Caco-2 (cell line): Measurements from ENCODE around the gene LRRC10B. TPM values are rescaled to one million over a fixed set of nuclear protein-coding genes. Genes with fewer than 3 reads are reported as not detected.

Experiments
- BruUV-seq: library from RNA; stranded (reverse); fragments of 400-500 nt; replicated peaks from 2 replicates; lab custom pipeline; 2021; lab: Mats Ljungman, UMichigan
- CTCF ChIA-PET: fragments of 300-600 bp; sonication (Branson Sonifier 250); formaldehyde crosslinking; loops from one replicate; lab custom pipeline; 2022; ENCODE audit warnings: antibody characterized with exemption; lab: Charles Lee
- POLR2A ChIA-PET: fragments of 300-600 bp; sonication (Branson Sonifier 250); formaldehyde crosslinking; loops from one replicate; lab custom pipeline; 2022; ENCODE audit warnings: antibody characterized with exemption; lab: Charles Lee
- DNase-seq, 2 experiments: peaks; one replicate each; pipeline versions ENCODE4 v3.0.0 to v3.0.0-alpha.2; 2020 to 2022
- H3K27me3 ChIP-seq: replicated peaks from 2 replicates; pipeline ENCODE4 v1.6.0; 2011; ENCODE audit warnings: low read length; ENCODE audit not compliant: control insufficient read depth, insufficient read depth
- H3K36me3 ChIP-seq: 2 replicates; pipeline ENCODE4 v1.5.1; 2011; ENCODE audit warnings: low read length; ENCODE audit not compliant: control insufficient read depth, insufficient read depth
- H3K4me1 ChIP-seq: fragments of 250-450 bp; sonication (Bioruptor Pico); 2 replicates; pipeline ENCODE4 v1.5.1; 2020; ENCODE audit warnings: mild to moderate bottlenecking
- H3K4me3 ChIP-seq: 2 replicates; pipeline ENCODE4 v1.5.1; 2011; ENCODE audit warnings: low read depth, mild to moderate bottlenecking, control low read depth, low read length
- H3K9me3 ChIP-seq: fragments of 250-450 bp; sonication (Bioruptor Pico); 2 replicates; pipeline ENCODE4 v1.5.1; 2020; ENCODE audit warnings: mild to moderate bottlenecking, moderate library complexity
- H3K27ac Mint-ChIP-seq: one replicate; pipeline ENCODE4 v1.8.0; 2022; ENCODE audit warnings: mixed read lengths; ENCODE audit not compliant: unreplicated experiment
- H3K27me3 Mint-ChIP-seq: one replicate; pipeline ENCODE4 v1.8.0; 2022; ENCODE audit warnings: mixed read lengths; ENCODE audit not compliant: insufficient read depth, unreplicated experiment
- H3K36me3 Mint-ChIP-seq: one replicate; pipeline ENCODE4 v1.8.0; 2022; ENCODE audit warnings: mild to moderate bottlenecking, mixed read lengths; ENCODE audit not compliant: insufficient read depth, unreplicated experiment
- H3K4me1 Mint-ChIP-seq: one replicate; pipeline ENCODE4 v1.8.0; 2022; ENCODE audit warnings: low read depth, mixed read lengths; ENCODE audit not compliant: unreplicated experiment
- H3K4me3 Mint-ChIP-seq: one replicate; pipeline ENCODE4 v1.8.0; 2022; ENCODE audit warnings: mild to moderate bottlenecking, moderate library complexity, mixed read lengths; ENCODE audit not compliant: unreplicated experiment
- H3K9me3 Mint-ChIP-seq: one replicate; pipeline ENCODE4 v1.8.0; 2022; ENCODE audit warnings: mixed read lengths; ENCODE audit not compliant: unreplicated experiment
- CTCF ChIP-seq, 2 experiments: fragments of 200-600 bp in 1 of 2; IDR thresholded peaks; 1 replicate in 1 of 2; 2 replicates in 1 of 2; pipeline versions ENCODE4 v1.5.1 to v1.8.0; 2011 to 2022; ENCODE audit warnings: antibody characterized with exemption in 1 of 2, control low read depth in 1 of 2, inconsistent platforms in 1 of 2, low read depth in 1 of 2, low read length in 1 of 2, mild to moderate bottlenecking in 1 of 2, moderate library complexity in 1 of 2; ENCODE audit not compliant: insufficient read depth in 1 of 2, severe bottlenecking in 1 of 2, unreplicated experiment in 1 of 2
- intact Hi-C: fragments of 100-400 bp; cut with micrococcal nuclease; formaldehyde crosslinking; loops from one replicate; pipeline ENCODE4 v1.10.0; 2022; ENCODE audit not compliant: unreplicated experiment
- total RNA-seq: library from RNA; stranded (reverse); gene quantifications from 2 replicates; pipeline ENCODE4 v1.2.3, GENCODE V29; 2022

LRRC10B gene
- total RNA-seq, 1 experiment from 2014 or later: 0.34 TPM

- Histone ChIP-seq H3K27me3 (no peaks in the 10 kb centered on the region), H3K4me3 (no peak overlapping the region), H3K4me1 (no peaks in the 10 kb centered on the region), H3K9me3 (no peaks in the 10 kb centered on the region), H3K36me3 (no peaks in the 10 kb centered on the region)
- no TSS peak for BruUV-seq
- Mint-ChIP-seq H3K4me1 (no peaks in the 10 kb centered on the region), H3K4me3 (no peak overlapping the region), H3K27me3 (no peaks in the 10 kb centered on the region), H3K36me3 (no peaks in the 10 kb centered on the region), H3K9me3 (no peaks in the 10 kb centered on the region), H3K27ac (no peak overlapping the region)
- intact Hi-C loops: no loop called here
- no peak for DNase-seq
- ChIA-PET CTCF (no interaction called here), POLR2A (interaction anchor here (0.6 kb wide), 1 partner anchor 12 kb away, joined by 5 read pairs; no protein-coding TSS in a partner anchor)
- no peak for TF ChIP-seq CTCF (IDR thresholded peaks at IDR 0.05; ENCODE audit: insufficient read depth in 1 of 2, low read depth in 1 of 2, low read length in 1 of 2, severe bottlenecking in 1 of 2, unreplicated experiment in 1 of 2)
These were observed 11.1 kb upstream of the LRRC10B start for GRCh38 chr11:61497473-61497872.

DNA sequence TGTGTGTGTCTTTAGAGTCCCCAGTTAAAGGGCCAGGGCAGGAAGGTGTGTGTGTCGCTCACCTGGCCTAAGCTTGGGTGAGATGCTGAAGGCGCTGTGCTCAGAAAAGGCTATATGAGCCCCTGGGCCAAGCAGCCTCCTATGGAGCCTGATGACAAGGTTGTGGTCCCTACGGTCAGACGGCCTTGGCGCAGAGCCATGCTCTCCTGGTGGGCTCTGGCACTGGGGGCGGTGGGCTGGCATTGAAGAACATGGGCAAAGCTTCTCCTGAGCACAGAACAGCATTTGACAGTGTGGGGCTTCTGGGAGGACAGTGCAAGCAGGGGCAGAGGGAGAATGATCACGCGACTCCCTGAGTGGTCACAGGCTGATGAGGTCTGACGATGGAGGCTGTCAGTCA, 10.7 kb upstream of the LRRC10B start:
- H3K27me3 Mint-ChIP-seq: no peaks in the 10 kb centered on the region
- Histone ChIP-seq H3K9me3 (no peaks in the 10 kb centered on the region), H3K4me3 (no peak overlapping the region), H3K27me3 (no peaks in the 10 kb centered on the region), H3K36me3 (no peaks in the 10 kb centered on the region), H3K4me1 (no peaks in the 10 kb centered on the region)
- H3K27ac Mint-ChIP-seq: no peak overlapping the region
- CTCF ChIA-PET: no interaction called here
- H3K4me3 Mint-ChIP-seq: no peak overlapping the region
- POLR2A ChIA-PET: interaction anchor here (0.6 kb wide), 1 partner anchor 11 kb away, joined by 5 read pairs; no protein-coding TSS in a partner anchor
- no peak for DNase-seq
- TF ChIP-seq CTCF (IDR thresholded peaks at IDR 0.05; ENCODE audit: insufficient read depth in 1 of 2, low read depth in 1 of 2, low read length in 1 of 2, severe bottlenecking in 1 of 2, unreplicated experiment in 1 of 2): no peak
- no peaks in the 10 kb centered on the region for H3K9me3 Mint-ChIP-seq
- no peaks in the 10 kb centered on the region for H3K36me3 Mint-ChIP-seq
- no peaks in the 10 kb centered on the region for H3K4me1 Mint-ChIP-seq
- intact Hi-C loops: no loop called here
- no TSS peak for BruUV-seq

DNA sequence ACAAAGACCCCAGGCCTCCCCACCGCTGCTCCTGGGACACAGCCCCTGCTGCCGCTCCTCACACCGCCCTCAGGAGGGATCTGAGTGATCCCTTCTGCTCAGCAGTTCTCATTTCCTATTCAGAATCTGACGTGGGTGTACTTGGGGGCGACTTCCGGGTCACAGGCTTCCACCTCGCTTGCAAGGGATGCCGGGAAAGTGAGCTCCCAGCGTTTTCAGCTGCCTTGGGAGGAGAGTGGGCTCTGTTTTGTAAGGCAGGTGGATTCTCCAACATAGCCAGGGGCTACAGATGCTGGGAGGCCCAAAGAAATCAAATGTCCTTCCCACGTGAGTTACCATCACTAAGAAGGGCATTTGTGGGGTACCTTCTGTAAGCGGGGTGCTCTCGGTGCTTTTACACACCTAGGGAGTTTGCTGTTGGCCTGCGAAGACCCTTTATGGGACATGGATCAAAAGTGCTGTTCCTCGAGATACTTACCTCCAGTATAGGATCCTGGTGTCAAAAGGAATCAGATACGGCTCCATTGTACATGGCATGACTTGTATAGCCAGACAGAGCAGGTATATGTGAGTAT, 9.7 kb upstream of the LRRC10B start:
- Mint-ChIP-seq H3K9me3 (no peaks in the 10 kb centered on the region), H3K36me3 (no peaks in the 10 kb centered on the region), H3K27ac (no peak overlapping the region), H3K4me3 (no peak overlapping the region), H3K4me1 (no peaks in the 10 kb centered on the region), H3K27me3 (no peaks in the 10 kb centered on the region)
- BruUV-seq: no TSS peak
- DNase-seq: no peak
- Histone ChIP-seq H3K4me3 (no peak overlapping the region), H3K27me3 (no peaks in the 10 kb centered on the region), H3K36me3 (no peaks in the 10 kb centered on the region), H3K9me3 (no peaks in the 10 kb centered on the region), H3K4me1 (no peaks in the 10 kb centered on the region)
- ChIA-PET POLR2A (no interaction called here), CTCF (no interaction called here)
- no peak for TF ChIP-seq CTCF (IDR thresholded peaks at IDR 0.05; ENCODE audit: insufficient read depth in 1 of 2, low read depth in 1 of 2, low read length in 1 of 2, severe bottlenecking in 1 of 2, unreplicated experiment in 1 of 2)
- intact Hi-C loops: no loop called here
